Measurements from ENCODE around the gene RACGAP1. TPM values are rescaled to one million over a fixed set of nuclear protein-coding genes. Genes with fewer than 3 reads are reported as not detected.

RACGAP1 gene
- total and polyA plus RNA-seq, 2 of the 4 experiments (the other 2 are of a cell fraction), result 37.9 to 110 TPM

DNA sequence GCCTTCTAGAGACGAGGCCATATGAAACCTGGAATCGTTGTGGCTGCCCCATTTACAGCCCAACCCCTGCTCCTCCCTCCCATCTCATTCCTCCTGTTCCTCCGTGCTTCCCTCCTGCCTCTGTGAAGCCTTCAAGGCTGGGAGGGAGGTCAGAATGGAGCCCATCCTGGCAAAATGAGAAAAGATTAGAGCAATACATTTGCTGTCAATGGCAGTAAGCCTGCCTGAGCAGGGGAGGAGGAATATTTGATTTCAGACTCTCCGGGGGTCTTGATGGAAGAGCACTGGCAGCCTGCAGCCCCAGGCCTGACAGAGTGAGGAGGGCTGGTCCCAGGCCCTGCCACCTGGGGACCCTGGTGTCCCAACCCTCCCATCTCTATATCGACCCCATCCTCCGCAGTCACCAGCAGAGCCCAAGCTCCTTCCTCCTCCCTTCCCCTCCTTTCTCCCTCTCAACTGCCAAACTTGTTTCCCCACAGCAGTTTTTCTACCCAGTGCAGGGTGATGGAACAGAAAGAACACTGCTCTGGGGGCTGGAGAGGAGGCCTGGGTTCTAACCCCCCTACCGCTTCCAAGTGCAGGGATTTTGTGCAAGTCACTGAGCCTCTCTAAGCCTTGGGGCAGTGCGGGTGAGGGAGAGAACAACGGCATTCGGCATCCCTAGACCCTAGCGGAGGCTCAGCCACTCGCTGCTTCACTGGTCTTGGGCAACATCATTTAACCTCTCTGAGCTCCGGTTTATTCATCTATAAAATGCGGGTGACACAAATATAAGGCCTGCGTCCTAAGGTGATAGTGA lies 16.0 kb upstream of the RACGAP1 start:
- H3K9me1 ChIP-seq (ENCODE audit: insufficient read depth, low read length), result no peaks in the 10 kb centered on the region
- H3K56ac ChIP-seq (ENCODE audit: extremely low read depth, insufficient read depth, low read length), result no peak overlapping the region
- H3K4me1 ChIP-seq (ENCODE audit: control insufficient read depth, insufficient read depth, low read length), result no peaks in the 10 kb centered on the region
- dilution Hi-C loops (cut with HindIII; ENCODE audit: low sequenced_read_pairs, unreplicated experiment) (no loop called here), in situ Hi-C loops (cut with MboI; ENCODE audit: low sequenced_read_pairs) (no loop called here), intact Hi-C loops (cut with micrococcal nuclease) (no loop called here)
- WGBS, 2 experiments (ENCODE audit: extremely low coverage in 2 of 2, insufficient read length in 1 of 2), result no CpG with 5 or more reads among the region's 15 CpGs
- BruUV-seq (replicated peaks), result no TSS peak
- H3K9me3 ChIP-seq (ENCODE audit: control insufficient read depth, insufficient read depth, low read length), result no peaks in the 10 kb centered on the region
- no peak overlapping the region for H2BK15ac ChIP-seq (ENCODE audit: low read depth, low read length)
- no peak overlapping the region for H3K9ac ChIP-seq (ENCODE audit: low read depth, low read length)
- no peak overlapping the region for H3K4me3 ChIP-seq (ENCODE audit: insufficient read depth, low read depth, low read length)
- CTCF ChIA-PET, result no interaction called here
- no peak overlapping the region for H2AFZ ChIP-seq (replicated peaks; ENCODE audit: low read length, poor library complexity)
- no peak overlapping the region for H2BK20ac ChIP-seq (ENCODE audit: low read depth, low read length)
- no peak overlapping the region for H3K18ac ChIP-seq (ENCODE audit: low read depth, low read length)
- H2BK5ac ChIP-seq (ENCODE audit: low read depth, low read length, poor library complexity, severe bottlenecking), result no peak overlapping the region
- H3K79me1 ChIP-seq (ENCODE audit: low read depth in 1 of 2, low read length in 2 of 2), result no peaks in the 10 kb centered on the region
- POLR2A ChIA-PET (ENCODE audit: unreplicated experiment), result no interaction called here
- no peak overlapping the region for H4K8ac ChIP-seq (ENCODE audit: low read depth in 2 of 2, low read length in 2 of 2)
- no peak overlapping the region for H4K5ac ChIP-seq (ENCODE audit: low read depth, low read length)
- no peak for DNase-seq
- no peak overlapping the region for H3K23ac ChIP-seq (ENCODE audit: low read depth, low read length)
- no peak overlapping the region for H2BK120ac ChIP-seq (ENCODE audit: low read depth, low read length)
- no peak overlapping the region for H3K27ac ChIP-seq (ENCODE audit: insufficient read depth, low read length)
- no peaks in the 10 kb centered on the region for H4K20me1 ChIP-seq (ENCODE audit: insufficient read depth, low read length)
- no peak overlapping the region for H3K4me2 ChIP-seq (ENCODE audit: low read depth, low read length)
- H3K36me3 ChIP-seq (ENCODE audit: control insufficient read depth, insufficient read depth, low read length), result no peaks in the 10 kb centered on the region
- no peak overlapping the region for H3K4ac ChIP-seq (ENCODE audit: low read depth, low read length)
- H3K14ac ChIP-seq (replicated peaks; ENCODE audit: low read depth, low read length), result no peak overlapping the region
- H2AK5ac ChIP-seq (ENCODE audit: low read depth, low read length), result no peak overlapping the region
- peaks cover 13% of the 10 kb centered on the region for H3K27me3 ChIP-seq (ENCODE audit: control insufficient read depth, insufficient read depth, low read length)
- H4K91ac ChIP-seq (ENCODE audit: insufficient read depth, low read depth, low read length), result no peak overlapping the region
- no peak for ATAC-seq (ENCODE audit: low read depth)
- TF ChIP-seq NFE2L2 (IDR thresholded peaks at IDR 0.05; ENCODE audit: low read depth, low read length), result no peak
- TF ChIP-seq, protein P1, sequence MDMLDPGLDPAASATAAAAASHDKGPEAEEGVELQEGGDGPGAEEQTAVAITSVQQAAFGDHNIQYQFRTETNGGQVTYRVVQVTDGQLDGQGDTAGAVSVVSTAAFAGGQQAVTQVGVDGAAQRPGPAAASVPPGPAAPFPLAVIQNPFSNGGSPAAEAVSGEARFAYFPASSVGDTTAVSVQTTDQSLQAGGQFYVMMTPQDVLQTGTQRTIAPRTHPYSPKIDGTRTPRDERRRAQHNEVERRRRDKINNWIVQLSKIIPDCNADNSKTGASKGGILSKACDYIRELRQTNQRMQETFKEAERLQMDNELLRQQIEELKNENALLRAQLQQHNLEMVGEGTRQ (IDR thresholded peaks at IDR 0.05; ENCODE audit: low read depth, low read length), result no peak
- TF ChIP-seq MXI1 (IDR thresholded peaks at IDR 0.05; ENCODE audit: borderline replicate concordance, low read depth, low read length), result no peak
- TF ChIP-seq CEBPB (IDR thresholded peaks at IDR 0.05; ENCODE audit: low read depth, low read length), result no peak
- TF ChIP-seq, protein P2, sequence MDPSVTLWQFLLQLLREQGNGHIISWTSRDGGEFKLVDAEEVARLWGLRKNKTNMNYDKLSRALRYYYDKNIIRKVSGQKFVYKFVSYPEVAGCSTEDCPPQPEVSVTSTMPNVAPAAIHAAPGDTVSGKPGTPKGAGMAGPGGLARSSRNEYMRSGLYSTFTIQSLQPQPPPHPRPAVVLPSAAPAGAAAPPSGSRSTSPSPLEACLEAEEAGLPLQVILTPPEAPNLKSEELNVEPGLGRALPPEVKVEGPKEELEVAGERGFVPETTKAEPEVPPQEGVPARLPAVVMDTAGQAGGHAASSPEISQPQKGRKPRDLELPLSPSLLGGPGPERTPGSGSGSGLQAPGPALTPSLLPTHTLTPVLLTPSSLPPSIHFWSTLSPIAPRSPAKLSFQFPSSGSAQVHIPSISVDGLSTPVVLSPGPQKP (IDR thresholded peaks at IDR 0.05; ENCODE audit: borderline replicate concordance, low read depth, low read length), result no peak
- no peak for TF ChIP-seq RAD21 (IDR thresholded peaks at IDR 0.05; ENCODE audit: low read length)
- peak overlapping the region; percentile 28 for H2AK9ac ChIP-seq (replicated peaks; ENCODE audit: low read depth, low read length, poor library complexity)

All from IMR-90 (cell line).